Heart left ventricle (tissue), 13 donors: Measurements from ENCODE around the gene CPLANE1.

ENCODE experiments used
- CTCF ChIP-seq, 12 donors: fragments of 200-600 bp; sonication (generic) in 4 of 12; IDR thresholded peaks; one replicate each; pipeline versions ENCODE4 v1.5.0 to v1.8.0; 2018 to 2022; ENCODE audit warnings: antibody characterized with exemption in 12 of 12, mild to moderate bottlenecking in 5 of 12
- POLR2A ChIP-seq, 2 donors: fragments of 450-650 bp; IDR thresholded peaks; one replicate each; pipeline ENCODE4 v1.6.1; 2017; ENCODE audit warnings: antibody characterized with exemption in 2 of 2, mild to moderate bottlenecking in 2 of 2, moderate library complexity in 2 of 2
- donor health status: ischemic (EF 13 %, LVEDD 7.1; RV severe dilation, severe dysfunction).
- donor health status: DM: no; HTN: yes; CAD: no.
- donor health status: DM: no; HTN: no; CAD: no.
- donor health status: ischemic (EF 25% LVEDD 6.9; RV normal size, moderate dysfunction).
- donor health status: ischemic (EF 25% LVEDD 5.7; RV mildly dilated, moderate dysfunction).
- donor health status: ischemic (EF 35%, LVEDD 5.7; RV mildly dilated, moderate dysfunction).
- donor health status: nonischemic (EF 11% LVEDD 7.7; RV severe dilation, severe dysfunction).
- donor health status: DM: yes; HTN: yes; CAD: no.
- donor health status: PGD.
- donor health status: ischemic (EF 29% LVEDD 5.4; RV normal size, mild dysfunction).
- donor health status: nonischemic (EF 23%, LVEDD 6.1; RV moderate dilation, normal function).

- TF ChIP-seq CTCF (IDR thresholded peaks at IDR 0.05) = no peak
- no peak for TF ChIP-seq POLR2A (IDR thresholded peaks at IDR 0.05)
Observed at GRCh38 chr5:37132646-37133045, 116.5 kb downstream of the CPLANE1 start.
